H1 (cell line): ENCODE measurements around the gene METTL22. TPM values are rescaled to one million over a fixed set of nuclear protein-coding genes. Genes with fewer than 3 reads are reported as not detected.

ENCODE experiments used
- CBX8 ChIP-seq: fragments of 300-800, 300-1000 bp; sonication (generic); IDR thresholded peaks from 2 replicates; pipeline ENCODE4 v1.7.1; 2016; ENCODE audit warnings: low read depth, low read length, borderline replicate concordance
- CEBPB ChIP-seq: IDR thresholded peaks from 2 replicates; pipeline ENCODE4 v1.6.1; 2012; ENCODE audit warnings: low read depth, low read length
- CHD2 ChIP-seq: IDR thresholded peaks from 2 replicates; pipeline ENCODE4 v1.6.1; 2012; ENCODE audit warnings: low read length, improper control_type of control experiment
- EP300 ChIP-seq, 2 experiments: IDR thresholded peaks; 1 replicate in 1 of 2; 2 replicates in 1 of 2; pipeline ENCODE4 v1.6.1; 2011 to 2012; ENCODE audit warnings: low read depth in 2 of 2, low read length in 2 of 2, mild to moderate bottlenecking in 2 of 2, borderline replicate concordance in 1 of 2, inconsistent platforms in 1 of 2, moderate library complexity in 1 of 2
- GABPA ChIP-seq: IDR thresholded peaks from 2 replicates; pipeline ENCODE4 v1.6.1; 2011; ENCODE audit warnings: mild to moderate bottlenecking, low read length, moderate library complexity, borderline replicate concordance; ENCODE audit not compliant: insufficient read depth
- NRF1 ChIP-seq: IDR thresholded peaks from 2 replicates; pipeline ENCODE4 v1.6.1; 2011; ENCODE audit warnings: mild to moderate bottlenecking, low read depth, low read length, improper control_type of control experiment
- SIRT6 ChIP-seq: IDR thresholded peaks from one replicate; pipeline ENCODE4 v1.7.1; 2012; ENCODE audit warnings: low read length, inconsistent platforms
- SRF ChIP-seq: IDR thresholded peaks from 2 replicates; pipeline ENCODE4 v1.6.1; 2011; ENCODE audit warnings: mild to moderate bottlenecking, low read depth, low read length, moderate library complexity
- polyA plus RNA-seq, 7 experiments: library from polyadenylated mRNA; depleted of rRNA in 3 of 7; stranded (reverse) in 5 of 7; unstranded in 2 of 7; fragments of >200 nt in 5 of 7; fragments of 200-250 nt in 2 of 7; gene quantifications; 1 replicate in 5 of 7; 2 replicates in 1 of 7; 4 replicates in 1 of 7; pipeline versions ENCODE4 v1.2.1 to v1.2.3, GENCODE V29; 2011 to 2013; ENCODE audit warnings: missing spikeins in 2 of 7, mixed read lengths in 2 of 7
- total RNA-seq: library from RNA; stranded (reverse); fragmentation: NEBNext Ultra II Directional; extraction: Animal tissue kit (Norgen Biotek cat#: 25700); gene quantifications from 2 replicates; pipeline ENCODE4 v1.2.1, GENCODE V29; 2021

The METTL22 gene
- total and polyA plus RNA-seq, 2 of the 8 experiments (the other 6 are each of a cell fraction or from before 2014, with no cell fraction given) = 56.7 to 85.2 TPM

- TF ChIP-seq NRF1 (no peak), CHD2 (no peak), SRF (no peak), EP300 (IDR thresholded peaks at IDR 0.05; ENCODE audit: borderline replicate concordance in 1 of 2, low read depth in 2 of 2, low read length in 2 of 2) (no peak), GABPA (no peak), CBX8 (no peak), SIRT6 (no peak), CEBPB (no peak)
These were observed 34.9 kb downstream of the METTL22 start (continued) for GRCh38 chr16:8656376-8656775.
